Hepatocyte (in vitro differentiated cells): Measurements from ENCODE around the gene ALPK3.

Source experiments
- EZH2phosphoT487 ChIP-seq: fragments of 200-600 bp; sonication (generic); IDR thresholded peaks from one replicate; pipeline ENCODE4 v1.6.1; 2018; ENCODE audit warnings: antibody characterized with exemption, mild to moderate bottlenecking, low read depth, moderate library complexity; ENCODE audit not compliant: unreplicated experiment, severe bottlenecking
- TF ChIP-seq, protein P1 (sequence below): fragments of 200-600 bp; sonication (generic); IDR thresholded peaks from 2 replicates; pipeline ENCODE4 v1.5.1; 2016; ENCODE audit warnings: antibody characterized with exemption, mild to moderate bottlenecking; ENCODE audit not compliant: poor library complexity

DNA sequence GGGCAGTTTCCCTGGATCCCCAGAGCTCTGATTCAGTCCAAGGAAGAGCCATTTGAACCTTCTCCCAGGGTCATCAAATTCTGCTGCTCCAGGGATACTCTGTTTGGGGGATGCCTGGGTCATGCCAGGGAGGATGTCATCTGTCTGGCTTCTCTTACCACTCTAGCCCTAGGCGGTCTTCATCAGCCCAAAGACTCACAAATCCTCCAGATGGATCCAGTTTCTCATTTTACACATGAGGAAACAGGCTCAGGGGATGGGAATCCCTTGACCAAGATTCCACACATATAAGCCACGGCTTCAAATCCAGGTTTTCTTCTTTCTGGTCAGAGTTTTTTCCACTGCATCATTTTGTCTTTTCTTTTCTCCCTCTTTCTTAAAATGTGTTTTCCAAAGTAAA is 104.0 kb downstream of the ALPK3 start:
- TF ChIP-seq, protein P1, sequence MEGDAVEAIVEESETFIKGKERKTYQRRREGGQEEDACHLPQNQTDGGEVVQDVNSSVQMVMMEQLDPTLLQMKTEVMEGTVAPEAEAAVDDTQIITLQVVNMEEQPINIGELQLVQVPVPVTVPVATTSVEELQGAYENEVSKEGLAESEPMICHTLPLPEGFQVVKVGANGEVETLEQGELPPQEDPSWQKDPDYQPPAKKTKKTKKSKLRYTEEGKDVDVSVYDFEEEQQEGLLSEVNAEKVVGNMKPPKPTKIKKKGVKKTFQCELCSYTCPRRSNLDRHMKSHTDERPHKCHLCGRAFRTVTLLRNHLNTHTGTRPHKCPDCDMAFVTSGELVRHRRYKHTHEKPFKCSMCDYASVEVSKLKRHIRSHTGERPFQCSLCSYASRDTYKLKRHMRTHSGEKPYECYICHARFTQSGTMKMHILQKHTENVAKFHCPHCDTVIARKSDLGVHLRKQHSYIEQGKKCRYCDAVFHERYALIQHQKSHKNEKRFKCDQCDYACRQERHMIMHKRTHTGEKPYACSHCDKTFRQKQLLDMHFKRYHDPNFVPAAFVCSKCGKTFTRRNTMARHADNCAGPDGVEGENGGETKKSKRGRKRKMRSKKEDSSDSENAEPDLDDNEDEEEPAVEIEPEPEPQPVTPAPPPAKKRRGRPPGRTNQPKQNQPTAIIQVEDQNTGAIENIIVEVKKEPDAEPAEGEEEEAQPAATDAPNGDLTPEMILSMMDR: no peak
- TF ChIP-seq EZH2phosphoT487: no peak
